ENCODE data around the gene BLOC1S6. TPM values are rescaled to one million over a fixed set of nuclear protein-coding genes. Genes with fewer than 3 reads are reported as not detected.

BLOC1S6 gene
- total and polyA plus RNA-seq, 10 donors = 18.6 to 67.3 (median 47.8) TPM

DNA sequence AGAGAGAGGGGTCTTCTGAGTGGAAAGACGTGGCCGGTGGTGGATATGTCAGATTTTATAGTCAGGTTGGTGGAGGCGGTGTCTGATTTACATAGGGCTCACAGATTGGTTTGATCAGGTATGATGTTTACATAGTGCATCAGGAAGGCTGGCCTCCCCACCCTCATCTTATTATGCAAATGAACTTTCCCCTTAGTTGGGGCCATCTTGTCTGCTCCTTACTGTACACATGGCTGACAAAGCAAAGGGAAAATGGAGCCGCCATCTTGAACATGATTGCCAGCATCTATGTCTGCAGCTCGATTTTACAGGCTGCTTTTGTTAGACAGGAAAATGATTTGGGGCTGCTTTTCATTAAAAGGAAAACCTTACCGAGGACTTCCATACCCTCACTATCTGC is 67.6 kb downstream of the BLOC1S6 start:
- no peaks in the 10 kb centered on the region for H3K27me3 ChIP-seq (replicated peaks in 1 of 7)
- TF ChIP-seq POLR2A (IDR thresholded peaks at IDR 0.05) = no peak
- TF ChIP-seq, protein P1, sequence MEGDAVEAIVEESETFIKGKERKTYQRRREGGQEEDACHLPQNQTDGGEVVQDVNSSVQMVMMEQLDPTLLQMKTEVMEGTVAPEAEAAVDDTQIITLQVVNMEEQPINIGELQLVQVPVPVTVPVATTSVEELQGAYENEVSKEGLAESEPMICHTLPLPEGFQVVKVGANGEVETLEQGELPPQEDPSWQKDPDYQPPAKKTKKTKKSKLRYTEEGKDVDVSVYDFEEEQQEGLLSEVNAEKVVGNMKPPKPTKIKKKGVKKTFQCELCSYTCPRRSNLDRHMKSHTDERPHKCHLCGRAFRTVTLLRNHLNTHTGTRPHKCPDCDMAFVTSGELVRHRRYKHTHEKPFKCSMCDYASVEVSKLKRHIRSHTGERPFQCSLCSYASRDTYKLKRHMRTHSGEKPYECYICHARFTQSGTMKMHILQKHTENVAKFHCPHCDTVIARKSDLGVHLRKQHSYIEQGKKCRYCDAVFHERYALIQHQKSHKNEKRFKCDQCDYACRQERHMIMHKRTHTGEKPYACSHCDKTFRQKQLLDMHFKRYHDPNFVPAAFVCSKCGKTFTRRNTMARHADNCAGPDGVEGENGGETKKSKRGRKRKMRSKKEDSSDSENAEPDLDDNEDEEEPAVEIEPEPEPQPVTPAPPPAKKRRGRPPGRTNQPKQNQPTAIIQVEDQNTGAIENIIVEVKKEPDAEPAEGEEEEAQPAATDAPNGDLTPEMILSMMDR (IDR thresholded peaks at IDR 0.05 in 8 of 11, conservative IDR thresholded peaks at IDR 0.05 in 3 of 11) = no peak
- TF ChIP-seq POLR2AphosphoS5 (IDR thresholded peaks at IDR 0.05) = no peak
- WGBS, 5 donors = 76 to 97% (median 94%) methylated on average over 6 of the region's 6 CpGs
- DNase-seq = no peak
- no peaks in the 10 kb centered on the region for H3K9me3 ChIP-seq
- H3K4me1 ChIP-seq = peaks cover 13 to 95% (median 55%) of the 10 kb centered on the region in 6 donors
- peaks cover 0 to 35% (median 7%) of the 10 kb centered on the region in 6 donors for H3K36me3 ChIP-seq
- H3K4me3 ChIP-seq = no peak overlapping the region
- H3K27ac ChIP-seq = peak overlapping the region in 5 of 8 donors; percentile 39 to 77 (median 71)
- intact Hi-C loops (cut with DNase I; ENCODE audit: low total_unique reads) = no loop called here

DNA sequence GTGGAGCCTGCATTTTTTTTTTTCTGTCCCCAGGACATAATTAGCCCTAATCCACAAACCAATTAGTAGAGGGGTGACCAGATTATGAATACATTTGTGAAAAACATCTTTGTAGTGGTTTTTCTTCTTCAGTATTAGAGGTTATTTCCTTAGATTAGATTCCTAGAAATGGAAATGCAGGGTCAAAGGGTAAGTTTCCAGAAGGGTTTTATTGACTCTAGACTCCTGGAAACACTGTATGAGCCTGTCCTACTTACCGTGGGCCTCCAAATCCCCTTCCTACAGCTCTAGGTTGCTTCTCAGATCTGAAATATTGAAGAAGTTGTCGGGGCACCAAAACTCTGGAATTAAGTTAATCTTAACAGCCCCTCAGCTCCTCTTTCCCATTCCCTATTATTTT is 70.1 kb downstream of the BLOC1S6 start:
- Histone ChIP-seq H3K27me3 (replicated peaks in 1 of 7) (no peaks in the 10 kb centered on the region), H3K4me1 (peaks cover 13 to 82% (median 49%) of the 10 kb centered on the region in 6 donors), H3K36me3 (peaks cover 0 to 41% (median 22%) of the 10 kb centered on the region in 6 donors), H3K4me3 (no peak overlapping the region), H3K27ac (peak overlapping the region in 1 of 8 donors; percentile 19), H3K9me3 (no peaks in the 10 kb centered on the region)
- intact Hi-C loops (cut with DNase I; ENCODE audit: low total_unique reads) = no loop called here
- 61 to 85% (median 75%) methylated on average over 2 of the region's 2 CpGs for WGBS, 5 donors
- TF ChIP-seq, protein P1 (IDR thresholded peaks at IDR 0.05 in 8 of 11, conservative IDR thresholded peaks at IDR 0.05 in 3 of 11) = no peak
- TF ChIP-seq POLR2A (IDR thresholded peaks at IDR 0.05) = no peak
- no peak for TF ChIP-seq POLR2AphosphoS5 (IDR thresholded peaks at IDR 0.05)
- no peak for DNase-seq

DNA sequence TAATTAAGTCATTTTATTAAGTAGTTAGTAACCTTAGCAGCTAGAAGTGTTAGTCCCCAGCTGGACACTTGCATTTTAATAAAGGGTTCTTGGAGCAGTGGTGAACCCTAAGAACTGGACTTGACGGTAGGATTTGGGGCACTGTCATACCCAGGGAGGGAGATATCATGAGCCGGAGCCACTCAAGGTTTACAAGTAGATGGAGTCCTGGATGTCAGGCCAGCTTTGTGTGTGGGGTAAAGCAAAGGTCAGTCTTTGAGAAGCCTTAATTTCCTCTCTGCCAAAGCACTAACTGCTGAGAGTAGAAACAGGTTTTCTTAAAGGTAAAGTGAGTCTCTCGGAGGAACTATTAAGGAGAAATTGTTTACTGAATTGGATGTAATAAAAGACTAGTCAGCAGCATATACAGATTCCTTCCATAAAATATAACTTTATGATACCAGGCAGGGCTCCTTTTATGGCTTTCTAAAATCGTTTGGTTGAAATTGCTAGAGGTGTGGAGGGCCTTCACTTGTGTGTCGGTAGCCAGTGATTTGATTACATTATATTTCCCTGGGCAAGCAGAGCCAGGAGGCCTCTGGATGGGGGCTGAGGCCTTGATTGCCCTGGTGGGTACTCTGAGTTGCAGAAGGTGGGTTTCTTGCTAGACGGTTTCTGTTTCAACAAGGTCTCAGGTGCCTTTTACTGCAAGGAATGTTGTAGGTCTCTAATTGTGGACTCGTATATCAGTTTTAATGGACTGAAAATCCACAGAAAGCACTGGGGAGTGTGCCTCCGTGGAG is 70.8 kb downstream of the BLOC1S6 start:
- TF ChIP-seq, protein P1 (IDR thresholded peaks at IDR 0.05 in 8 of 11, conservative IDR thresholded peaks at IDR 0.05 in 3 of 11) = no peak
- no peak for TF ChIP-seq POLR2AphosphoS5 (IDR thresholded peaks at IDR 0.05)
- TF ChIP-seq POLR2A (IDR thresholded peaks at IDR 0.05) = no peak
- Histone ChIP-seq H3K4me1 (peaks cover 13 to 75% (median 46%) of the 10 kb centered on the region in 6 donors), H3K4me3 (no peak overlapping the region), H3K27me3 (replicated peaks in 1 of 7) (no peaks in the 10 kb centered on the region), H3K27ac (peak overlapping the region in 1 of 8 donors; percentile 19), H3K9me3 (no peaks in the 10 kb centered on the region), H3K36me3 (peaks cover 0 to 48% (median 29%) of the 10 kb centered on the region in 6 donors)
- intact Hi-C loops (cut with DNase I; ENCODE audit: low total_unique reads) = no loop called here
- DNase-seq = no peak
- WGBS, 5 donors = 77 to 90% (median 78%) methylated on average over 8 of the region's 8 CpGs

Small RNA genes lying within 50 kb of the gene (small RNA-seq; reads per million reads assigned to genes)
- gene DPPA5P2 = 0 reads per million in 4 donors
- gene RF00019 = 0 reads per million in 4 donors

Other genes with a start within 250 kb of the BLOC1S6 start
- gene GATM, start 208.8 kb upstream of the BLOC1S6 start, total RNA-seq = 10 to 100 TPM; 33.4 to 69.4 (median 41.0) TPM
- gene GATM, start 208.8 kb upstream of the BLOC1S6 start, polyA plus RNA-seq = 10 to 100 TPM; 19.3 to 37.2 (median 33.0) TPM
- gene SLC30A4, start 64.6 kb upstream of the BLOC1S6 start, total RNA-seq = 10 to 100 TPM in 3 of 7 donors, 1 to 10 TPM in 4; 6.8 to 11.8 (median 8.9) TPM
- 1 to 10 TPM; 1.0 to 2.4 (median 1.3) TPM for gene SLC30A4, start 64.6 kb upstream of the BLOC1S6 start, polyA plus RNA-seq
- 10 to 100 TPM; 52.2 to 79.6 (median 62.2) TPM for gene SQOR, start 47.6 kb downstream of the BLOC1S6 start, total RNA-seq
- gene SQOR, start 47.6 kb downstream of the BLOC1S6 start, polyA plus RNA-seq = 10 to 100 TPM; 21.5 to 39.7 (median 29.1) TPM